HepG2 (cell line): ENCODE measurements around the gene CHAF1A. TPM values are rescaled to one million over a fixed set of nuclear protein-coding genes. Genes with fewer than 3 reads are reported as not detected.
A peak's percentile ranks its signal among the peaks of the same experiment; 100 is the strongest.

Experiments
- ARID2 ChIP-seq: sonication (generic); formaldehyde crosslinking; IDR thresholded peaks from 2 replicates; pipeline ENCODE4 v1.8.1; 2022; ENCODE audit warnings: mild to moderate bottlenecking, missing genetic modification reagents, borderline replicate concordance
- ARNT2 ChIP-seq: sonication (generic); formaldehyde crosslinking; IDR thresholded peaks from 2 replicates; pipeline ENCODE4 v1.8.0; 2022; ENCODE audit warnings: mild to moderate bottlenecking, low read depth, missing genetic modification reagents, moderate library complexity
- BORCS8-MEF2B ChIP-seq: sonication (generic); formaldehyde crosslinking; IDR thresholded peaks from 2 replicates; pipeline ENCODE4 v1.8.0; 2022; ENCODE audit warnings: mild to moderate bottlenecking, missing genetic modification reagents
- CHD2 ChIP-seq: IDR thresholded peaks from 2 replicates; pipeline ENCODE4 v1.6.1; 2011; ENCODE audit warnings: low read depth, low read length, improper control_type of control experiment
- ETV5 ChIP-seq: IDR thresholded peaks from 2 replicates; pipeline ENCODE4 v1.6.1; 2018; ENCODE audit warnings: missing biosample characterization, missing genetic modification reagents, inconsistent platforms, borderline replicate concordance
- GLI4 ChIP-seq: sonication (generic); formaldehyde crosslinking; IDR thresholded peaks from 2 replicates; pipeline ENCODE4 v1.5.1; 2020; ENCODE audit warnings: missing genetic modification reagents, mild to moderate bottlenecking, moderate library complexity, borderline replicate concordance
- KDM2A ChIP-seq: sonication (generic); formaldehyde crosslinking; IDR thresholded peaks from 2 replicates; pipeline ENCODE4 v1.4.0; 2020; ENCODE audit warnings: low read depth, missing genetic modification reagents, borderline replicate concordance
- KLF13 ChIP-seq: sonication (generic); formaldehyde crosslinking; IDR thresholded peaks from 2 replicates; pipeline ENCODE4 v1.4.0; 2020; ENCODE audit warnings: mild to moderate bottlenecking, missing genetic modification reagents
- KMT2A ChIP-seq: sonication (generic); formaldehyde crosslinking; IDR thresholded peaks from 2 replicates; pipeline ENCODE4 v1.4.0; 2020; ENCODE audit warnings: missing genetic modification reagents
- MZF1 ChIP-seq: sonication (generic); formaldehyde crosslinking; IDR thresholded peaks from 2 replicates; pipeline ENCODE4 v1.8.1; 2023; ENCODE audit warnings: mild to moderate bottlenecking, missing genetic modification reagents, borderline replicate concordance
- NFIC ChIP-seq: IDR thresholded peaks from 2 replicates; pipeline ENCODE4 v1.6.1; 2012; ENCODE audit warnings: mild to moderate bottlenecking, low read length, inconsistent platforms
- PCBP1 ChIP-seq: fragments of 200-400 bp; formaldehyde crosslinking; IDR thresholded peaks from 2 replicates; pipeline ENCODE4 v1.6.1; 2017; ENCODE audit warnings: mild to moderate bottlenecking, low read depth, low read length, borderline replicate concordance
- RARA ChIP-seq: IDR thresholded peaks from 2 replicates; pipeline ENCODE4 v1.6.1; 2016; ENCODE audit warnings: missing genetic modification reagents, missing compliant biosample characterization
- RELA ChIP-seq: sonication (generic); formaldehyde crosslinking; IDR thresholded peaks from 2 replicates; pipeline ENCODE4 v1.4.0; 2020; ENCODE audit warnings: missing genetic modification reagents
- SATB2 ChIP-seq: sonication (generic); formaldehyde crosslinking; IDR thresholded peaks from 2 replicates; pipeline ENCODE4 v1.5.0; 2020; ENCODE audit warnings: missing genetic modification reagents
- SOX13 ChIP-seq, 3 experiments: fragments of 450-650 bp in 1 of 3; sonication (generic) in 1 of 3; formaldehyde crosslinking in 1 of 3; IDR thresholded peaks in 2 of 3; conservative IDR thresholded peaks in 1 of 3; 2 replicates each; pipeline versions ENCODE4 v1.5.0 to v1.6.1; 2016 to 2020; ENCODE audit warnings: antibody characterized with exemption in 1 of 3, mild to moderate bottlenecking in 1 of 3, missing compliant biosample characterization in 1 of 3, missing genetic modification reagents in 1 of 3, moderate library complexity in 1 of 3
- SSRP1 ChIP-seq: IDR thresholded peaks from 2 replicates; pipeline ENCODE4 v1.6.1; 2016; ENCODE audit warnings: control low read depth
- YEATS4 ChIP-seq: sonication (generic); formaldehyde crosslinking; IDR thresholded peaks from 2 replicates; pipeline ENCODE4 v1.4.0; 2020; ENCODE audit warnings: missing genetic modification reagents, borderline replicate concordance
- ZBTB21 ChIP-seq: sonication (generic); formaldehyde crosslinking; IDR thresholded peaks from 2 replicates; pipeline ENCODE4 v1.4.0; 2020; ENCODE audit warnings: missing genetic modification reagents
- ZFP36L2 ChIP-seq: sonication (generic); formaldehyde crosslinking; IDR thresholded peaks from 2 replicates; pipeline ENCODE4 v1.4.0; 2020; ENCODE audit warnings: missing genetic modification reagents
- ZKSCAN8 ChIP-seq: IDR thresholded peaks from 2 replicates; pipeline ENCODE4 v1.6.1; 2016; ENCODE audit warnings: borderline replicate concordance, missing genetic modification reagents, missing compliant biosample characterization
- ZNF430 ChIP-seq: sonication (generic); formaldehyde crosslinking; IDR thresholded peaks from 2 replicates; pipeline ENCODE4 v1.9.0; 2021; ENCODE audit warnings: mild to moderate bottlenecking, missing genetic modification reagents
- ZNF484 ChIP-seq: sonication (generic); formaldehyde crosslinking; IDR thresholded peaks from 2 replicates; pipeline ENCODE4 v1.5.1; 2020; ENCODE audit warnings: mild to moderate bottlenecking, low read depth, missing genetic modification reagents, borderline replicate concordance
- ZNF704 ChIP-seq: sonication (generic); formaldehyde crosslinking; IDR thresholded peaks from 2 replicates; pipeline ENCODE4 v1.8.1; 2023; ENCODE audit warnings: mild to moderate bottlenecking, inconsistent platforms, moderate library complexity, missing genetic modification reagents, borderline replicate concordance
- ZNF747 ChIP-seq: sonication (generic); formaldehyde crosslinking; IDR thresholded peaks from 2 replicates; pipeline ENCODE4 v1.8.1; 2023; ENCODE audit warnings: missing genetic modification reagents, mild to moderate bottlenecking, borderline replicate concordance
- ZNF780A ChIP-seq: sonication (generic); formaldehyde crosslinking; IDR thresholded peaks from 2 replicates; pipeline ENCODE4 v1.8.0; 2022; ENCODE audit warnings: mild to moderate bottlenecking, missing genetic modification reagents, moderate library complexity
- ZNF850 ChIP-seq: sonication (generic); formaldehyde crosslinking; conservative IDR thresholded peaks from 2 replicates; pipeline ENCODE4 v1.9.0; 2021; ENCODE audit warnings: mild to moderate bottlenecking, missing genetic modification reagents
- ZZZ3 ChIP-seq: sonication (generic); formaldehyde crosslinking; IDR thresholded peaks from 2 replicates; pipeline ENCODE4 v1.4.0; 2020; ENCODE audit warnings: missing genetic modification reagents, mild to moderate bottlenecking, borderline replicate concordance
- polyA plus RNA-seq, 8 experiments: library from polyadenylated mRNA; depleted of rRNA in 3 of 8; stranded (reverse) in 7 of 8; unstranded in 1 of 8; fragments of >200 nt; fragmentation: Illumina TruSeq in 4 of 8; extraction: Trizol in 4 of 8; gene quantifications; 2 replicates each; pipeline versions ENCODE4 v1.2.1 to v1.2.3, GENCODE V29; 2011 to 2016; ENCODE audit warnings: low read depth in 4 of 8, missing spikeins in 1 of 8, mixed read lengths in 1 of 8; ENCODE audit not compliant: insufficient read depth in 1 of 8
- total RNA-seq, 5 experiments: library from RNA; depleted of rRNA; stranded (reverse); fragments of >200 nt; fragmentation: Illumina TruSeq; extraction: Trizol; gene quantifications; 2 replicates each; pipeline ENCODE4 v1.2.3, GENCODE V29; 2016; ENCODE audit warnings: low read depth in 1 of 5
- TF ChIP-seq, protein P1 (sequence below): sonication (generic); formaldehyde crosslinking; IDR thresholded peaks from 2 replicates; pipeline ENCODE4 v1.5.0; 2020; ENCODE audit warnings: missing genetic modification reagents, mild to moderate bottlenecking, borderline replicate concordance

Gene CHAF1A
- total and polyA plus RNA-seq, 2 of the 13 experiments (the other 11 are each of a cell fraction or from before 2014, with no cell fraction given), result 11.0 to 34.8 TPM

DNA sequence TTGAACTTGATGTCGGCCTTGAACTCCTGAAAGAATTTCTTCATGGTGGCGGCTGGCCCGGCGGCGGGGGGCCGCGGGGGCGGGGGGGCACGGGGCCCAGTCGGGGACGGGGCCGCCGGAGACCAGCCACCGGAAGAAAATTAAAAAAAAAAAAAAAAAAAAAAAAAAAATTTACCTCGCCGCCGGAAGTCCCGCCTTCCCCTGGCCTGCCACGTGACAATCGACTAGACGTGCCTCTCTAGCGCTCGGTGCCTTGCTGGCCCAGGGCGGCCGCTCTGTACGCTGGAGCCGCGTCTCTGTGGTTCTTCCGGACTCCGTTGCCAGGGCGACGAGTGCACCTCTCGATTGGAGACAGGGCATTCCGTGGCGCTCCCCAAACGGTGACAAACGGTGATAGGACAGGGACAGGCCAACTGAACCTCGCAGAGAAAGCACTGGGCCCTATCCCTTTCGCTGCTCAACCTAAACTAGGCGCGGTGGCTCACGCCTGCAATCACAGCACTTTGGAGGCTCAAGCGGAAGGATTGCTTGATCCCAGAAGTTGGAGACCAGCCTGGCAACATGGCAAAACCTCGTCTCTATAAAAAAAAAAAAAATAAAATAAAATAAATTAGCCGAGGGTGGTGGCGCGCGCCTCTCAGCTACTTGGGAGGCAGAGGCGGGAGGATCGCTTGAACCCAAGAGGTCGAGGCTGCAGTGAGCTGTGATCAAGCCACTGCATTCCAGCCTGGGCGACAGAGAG, 55.4 kb downstream of the CHAF1A start, which contains the start of gene UBXN6 (continued):
- TF ChIP-seq RELA (CRISPR knock-in tag), result no peak
- peak; percentile 97 for TF ChIP-seq ETV5 (CRISPR knock-in tag)
- no peak for TF ChIP-seq ZNF704 (CRISPR knock-in tag)
- peak; percentile 32; the same call in 1 of the 2 replicates for TF ChIP-seq CHD2
- TF ChIP-seq ARID2, result no peak
- TF ChIP-seq KMT2A (CRISPR knock-in tag), result no peak
- TF ChIP-seq, protein P1, sequence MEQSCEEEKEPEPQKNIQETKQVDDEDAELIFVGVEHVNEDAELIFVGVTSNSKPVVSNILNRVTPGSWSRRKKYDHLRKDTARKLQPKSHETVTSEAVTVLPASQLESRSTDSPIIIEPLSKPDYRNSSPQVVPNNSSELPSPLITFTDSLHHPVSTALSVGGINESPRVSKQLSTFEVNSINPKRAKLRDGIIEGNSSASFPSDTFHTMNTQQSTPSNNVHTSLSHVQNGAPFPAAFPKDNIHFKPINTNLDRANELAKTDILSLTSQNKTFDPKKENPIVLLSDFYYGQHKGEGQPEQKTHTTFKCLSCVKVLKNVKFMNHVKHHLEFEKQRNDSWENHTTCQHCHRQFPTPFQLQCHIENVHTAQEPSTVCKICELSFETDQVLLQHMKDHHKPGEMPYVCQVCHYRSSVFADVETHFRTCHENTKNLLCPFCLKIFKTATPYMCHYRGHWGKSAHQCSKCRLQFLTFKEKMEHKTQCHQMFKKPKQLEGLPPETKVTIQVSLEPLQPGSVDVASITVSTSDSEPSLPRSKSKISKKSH, result peak; percentile 72; the same call in 1 of the 2 replicates
- no peak for TF ChIP-seq GLI4 (CRISPR knock-in tag)
- no peak for TF ChIP-seq SSRP1 (CRISPR knock-in tag)
- peak; percentile 15; the same call in 1 of the 2 replicates for TF ChIP-seq RARA (CRISPR knock-in tag)
- peak; percentile 55; the same call in 1 of the 2 replicates for TF ChIP-seq ZNF430 (CRISPR knock-in tag)
- peak; percentile 62 for TF ChIP-seq YEATS4 (CRISPR knock-in tag)
- TF ChIP-seq KDM2A (CRISPR knock-in tag), result peak; percentile 71; the same call in 1 of the 2 replicates
- TF ChIP-seq ARNT2 (CRISPR knock-in tag), result peak; percentile 71; the same call in 1 of the 2 replicates
- no peak for TF ChIP-seq SOX13 (IDR thresholded peaks at IDR 0.05)
- TF ChIP-seq SOX13 (CRISPR knock-in tag; conservative IDR thresholded peaks at IDR 0.05 in 1 of 2, IDR thresholded peaks at IDR 0.05 in 1 of 2), result peak in 1 of 2 experiments; percentile 34; a peak in 1 of 4 replicates
- no peak for TF ChIP-seq ZBTB21 (CRISPR knock-in tag)
- no peak for TF ChIP-seq ZNF850 (CRISPR knock-in tag)
- TF ChIP-seq ZNF747, result peak; percentile 60; the same call in 1 of the 2 replicates
- TF ChIP-seq ZNF484, result no peak
- TF ChIP-seq NFIC, result no peak
- no peak for TF ChIP-seq SATB2
- TF ChIP-seq PCBP1, result no peak
- TF ChIP-seq BORCS8-MEF2B, result no peak
- no peak for TF ChIP-seq MZF1
- no peak for TF ChIP-seq ZFP36L2 (CRISPR knock-in tag)
- no peak for TF ChIP-seq ZNF780A
- peak; percentile 42; the same call in 1 of the 2 replicates for TF ChIP-seq ZKSCAN8 (CRISPR knock-in tag)
- no peak for TF ChIP-seq KLF13 (CRISPR knock-in tag)
- no peak; the same call in 1 of the 2 replicates for TF ChIP-seq ZZZ3 (CRISPR knock-in tag)
